Measurements from ENCODE around the gene TRMT2A. TPM values are rescaled to one million over a fixed set of nuclear protein-coding genes. Genes with fewer than 3 reads are reported as not detected.

The TRMT2A gene
- total RNA-seq, 2 experiments from 2014 or later: 97.5 to 118 TPM

DNA sequence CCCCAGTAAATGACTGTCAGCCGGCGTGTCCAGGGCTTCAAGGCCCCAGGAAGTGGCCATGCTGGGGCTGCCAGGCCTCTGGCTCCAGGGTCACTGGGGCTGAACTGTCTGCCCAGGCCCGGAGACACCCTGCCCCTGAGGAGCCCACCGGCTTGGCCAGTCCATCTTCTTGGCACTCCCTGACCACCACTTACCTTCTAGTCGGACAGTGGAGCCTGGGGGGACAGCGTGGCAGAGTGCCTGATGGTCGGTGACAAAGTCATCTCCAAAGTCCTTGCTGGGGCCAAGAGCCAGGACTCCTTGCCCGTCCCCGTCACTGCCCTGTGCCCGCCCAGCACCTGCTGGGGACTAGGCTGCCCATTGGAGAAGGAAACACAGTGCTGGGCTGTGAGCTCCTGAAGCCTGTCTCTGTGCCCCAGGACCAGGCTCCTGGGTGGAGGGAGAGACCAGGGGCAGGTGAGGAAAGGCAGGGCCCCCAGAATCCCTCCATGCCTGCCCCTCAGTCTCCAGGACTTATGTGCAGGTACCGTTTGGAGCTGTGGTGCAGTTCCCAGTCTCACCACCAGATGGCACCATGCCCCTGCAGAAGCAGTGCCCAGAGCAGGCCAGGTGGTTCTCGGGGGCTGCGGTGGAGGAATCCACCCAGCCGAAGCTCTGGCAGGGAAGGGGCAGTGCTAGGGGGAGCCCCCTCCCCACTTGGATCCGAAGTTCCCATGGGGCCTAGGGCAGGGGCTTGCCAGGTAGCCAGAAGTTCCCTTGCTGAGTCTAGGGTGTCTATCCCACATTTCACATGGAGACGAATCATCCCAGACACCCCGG lies 39.8 kb upstream of the TRMT2A start:
- Histone ChIP-seq H3K9me3 (ENCODE audit: low read length) (no peaks in the 10 kb centered on the region), H4K20me1 (ENCODE audit: insufficient read depth, low read length) (no peaks in the 10 kb centered on the region), H3K36me3 (ENCODE audit: insufficient read depth, low read length) (no peaks in the 10 kb centered on the region), H2AFZ (ENCODE audit: low read length) (no peak overlapping the region), H3K4me2 (ENCODE audit: low read length) (no peak overlapping the region), H3K79me2 (ENCODE audit: insufficient read depth, low read depth, low read length) (no peaks in the 10 kb centered on the region), H3K9me2 (ENCODE audit: insufficient read depth, low read length) (no peaks in the 10 kb centered on the region), H3K27ac (ENCODE audit: low read depth, low read length, poor library complexity, severe bottlenecking) (no peak overlapping the region), H3K4me3 (ENCODE audit: low read depth, low read length, poor library complexity, severe bottlenecking) (no peak overlapping the region), H3K4me1 (ENCODE audit: insufficient read depth, low read length, poor library complexity, severe bottlenecking) (no peaks in the 10 kb centered on the region)
- TF ChIP-seq, protein P1, sequence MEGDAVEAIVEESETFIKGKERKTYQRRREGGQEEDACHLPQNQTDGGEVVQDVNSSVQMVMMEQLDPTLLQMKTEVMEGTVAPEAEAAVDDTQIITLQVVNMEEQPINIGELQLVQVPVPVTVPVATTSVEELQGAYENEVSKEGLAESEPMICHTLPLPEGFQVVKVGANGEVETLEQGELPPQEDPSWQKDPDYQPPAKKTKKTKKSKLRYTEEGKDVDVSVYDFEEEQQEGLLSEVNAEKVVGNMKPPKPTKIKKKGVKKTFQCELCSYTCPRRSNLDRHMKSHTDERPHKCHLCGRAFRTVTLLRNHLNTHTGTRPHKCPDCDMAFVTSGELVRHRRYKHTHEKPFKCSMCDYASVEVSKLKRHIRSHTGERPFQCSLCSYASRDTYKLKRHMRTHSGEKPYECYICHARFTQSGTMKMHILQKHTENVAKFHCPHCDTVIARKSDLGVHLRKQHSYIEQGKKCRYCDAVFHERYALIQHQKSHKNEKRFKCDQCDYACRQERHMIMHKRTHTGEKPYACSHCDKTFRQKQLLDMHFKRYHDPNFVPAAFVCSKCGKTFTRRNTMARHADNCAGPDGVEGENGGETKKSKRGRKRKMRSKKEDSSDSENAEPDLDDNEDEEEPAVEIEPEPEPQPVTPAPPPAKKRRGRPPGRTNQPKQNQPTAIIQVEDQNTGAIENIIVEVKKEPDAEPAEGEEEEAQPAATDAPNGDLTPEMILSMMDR (conservative IDR thresholded peaks at IDR 0.05; ENCODE audit: low read length): peak; percentile 89
- no peak for TF ChIP-seq EZH2phosphoT487 (IDR thresholded peaks at IDR 0.05; ENCODE audit: borderline replicate concordance, low read depth, low read length)
- no TSS peak for BruUV-seq (replicated peaks)
- intact Hi-C loops (cut with micrococcal nuclease; ENCODE audit: unreplicated experiment): loop anchor here (1.0 to 10.0 kb wide), 5 partner anchors 81 to 538 kb away; partner anchors contain the start of gene RTN4R
- CTCF ChIA-PET (ENCODE audit: unreplicated experiment): interaction anchor here (0.6 kb wide), 1 partner anchor 82 kb away, joined by 4 read pairs; no protein-coding TSS in a partner anchor
- DNase-seq (ENCODE audit: low spot score): peak; percentile 75
- POLR2A ChIA-PET: no interaction called here

DNA sequence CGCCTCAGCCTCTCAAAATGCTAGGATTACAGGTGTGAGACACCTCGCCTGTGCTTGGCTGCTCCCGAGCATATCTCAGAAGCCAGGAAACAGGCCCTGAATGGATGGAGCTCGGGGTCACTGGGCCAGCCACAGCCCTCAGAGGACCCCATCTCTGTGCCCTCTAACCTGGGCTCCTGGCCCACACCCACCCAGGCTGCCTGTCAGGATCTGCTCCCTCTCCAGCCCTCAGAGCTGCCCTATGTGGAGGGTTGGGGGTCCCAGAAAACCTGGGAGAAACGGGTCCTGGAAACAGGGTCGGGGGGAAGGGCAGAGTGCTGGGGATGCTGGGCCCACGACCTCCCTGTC lies 39.0 kb upstream of the TRMT2A start:
- no peaks in the 10 kb centered on the region for H3K79me2 ChIP-seq (ENCODE audit: insufficient read depth, low read depth, low read length)
- no peak overlapping the region for H3K27ac ChIP-seq (ENCODE audit: low read depth, low read length, poor library complexity, severe bottlenecking)
- H3K9me2 ChIP-seq (ENCODE audit: insufficient read depth, low read length): no peaks in the 10 kb centered on the region
- BruUV-seq (replicated peaks): no TSS peak
- H2AFZ ChIP-seq (ENCODE audit: low read length): no peak overlapping the region
- TF ChIP-seq EZH2phosphoT487 (IDR thresholded peaks at IDR 0.05; ENCODE audit: borderline replicate concordance, low read depth, low read length): no peak
- TF ChIP-seq, protein P1 (conservative IDR thresholded peaks at IDR 0.05; ENCODE audit: low read length): no peak
- H3K4me2 ChIP-seq (ENCODE audit: low read length): no peak overlapping the region
- ChIA-PET CTCF (ENCODE audit: unreplicated experiment) (interaction anchor here (0.6 kb wide), 1 partner anchor 177 kb away, joined by 4 read pairs; no protein-coding TSS in a partner anchor), POLR2A (no interaction called here)
- no peaks in the 10 kb centered on the region for H4K20me1 ChIP-seq (ENCODE audit: insufficient read depth, low read length)
- no peaks in the 10 kb centered on the region for H3K36me3 ChIP-seq (ENCODE audit: insufficient read depth, low read length)
- no peaks in the 10 kb centered on the region for H3K9me3 ChIP-seq (ENCODE audit: low read length)
- intact Hi-C loops (cut with micrococcal nuclease; ENCODE audit: unreplicated experiment): loop anchor here (10.0 kb wide), 2 partner anchors 299 to 539 kb away; no protein-coding TSS in a partner anchor
- no peak for DNase-seq (ENCODE audit: low spot score)
- H3K4me3 ChIP-seq (ENCODE audit: low read depth, low read length, poor library complexity, severe bottlenecking): no peak overlapping the region
- H3K4me1 ChIP-seq (ENCODE audit: insufficient read depth, low read length, poor library complexity, severe bottlenecking): no peaks in the 10 kb centered on the region

Measured in OCI-LY7 (cell line).